MM.1S (cell line): Measurements from ENCODE around the gene NPC2.

Source experiments
- DNase-seq: peaks from one replicate; pipeline ENCODE4 v3.0.0-alpha.2; 2015
- H2AFZ ChIP-seq: fragments of 300-600 bp; sonication (generic); 2 replicates; pipeline ENCODE4 v1.6.0; 2016; ENCODE audit warnings: antibody characterized with exemption, low read length
- H3F3A ChIP-seq: fragments of 300-600 bp; sonication (generic); 2 replicates; pipeline ENCODE4 v1.6.1; 2016; ENCODE audit warnings: mild to moderate bottlenecking, antibody characterized with exemption, low read length, moderate library complexity, mixed read lengths; ENCODE audit not compliant: insufficient read depth
- H3K27ac ChIP-seq: fragments of 300-600 bp; sonication (generic); 2 replicates; pipeline ENCODE4 v1.5.1; 2016; ENCODE audit warnings: mild to moderate bottlenecking, low read length
- H3K27me3 ChIP-seq: fragments of 300-600 bp; sonication (generic); replicated peaks from 2 replicates; pipeline ENCODE4 v1.6.0; 2016; ENCODE audit warnings: low read length; ENCODE audit not compliant: insufficient read depth
- H3K36me3 ChIP-seq: fragments of 300-600 bp; sonication (generic); replicated peaks from 2 replicates; pipeline ENCODE4 v1.6.1; 2016; ENCODE audit warnings: mild to moderate bottlenecking, low read length, mixed read lengths; ENCODE audit not compliant: insufficient read depth
- H3K4me1 ChIP-seq: fragments of 300-600 bp; sonication (generic); 2 replicates; pipeline ENCODE4 v1.6.1; 2016; ENCODE audit warnings: low read length, mixed read lengths
- H3K4me2 ChIP-seq: fragments of 300-600 bp; sonication (generic); 2 replicates; pipeline ENCODE4 v1.6.0; 2016; ENCODE audit warnings: low read depth, low read length
- H3K4me3 ChIP-seq: fragments of 300-600 bp; sonication (generic); 2 replicates; pipeline ENCODE4 v1.5.1; 2016; ENCODE audit warnings: low read length, mixed read lengths
- H3K79me2 ChIP-seq: fragments of 300-600 bp; sonication (generic); 2 replicates; pipeline ENCODE4 v1.6.1; 2016; ENCODE audit warnings: mixed run types, low read length, mixed read lengths
- H3K9ac ChIP-seq: fragments of 300-600 bp; sonication (generic); 2 replicates; pipeline ENCODE4 v1.6.1; 2016; ENCODE audit warnings: low read length, mixed read lengths
- H3K9me2 ChIP-seq: fragments of 300-600 bp; sonication (generic); replicated peaks from 2 replicates; pipeline ENCODE4 v1.6.1; 2016; ENCODE audit warnings: mild to moderate bottlenecking, low read length, mixed read lengths; ENCODE audit not compliant: insufficient read depth
- H3K9me3 ChIP-seq: fragments of 300-600 bp; sonication (generic); replicated peaks from 2 replicates; pipeline ENCODE4 v1.6.1; 2016; ENCODE audit warnings: mild to moderate bottlenecking, low read length, mixed read lengths; ENCODE audit not compliant: insufficient read depth
- H4K20me1 ChIP-seq: fragments of 300-600 bp; sonication (generic); 2 replicates; pipeline ENCODE4 v1.6.1; 2016; ENCODE audit warnings: mild to moderate bottlenecking, low read length, moderate library complexity, mixed read lengths; ENCODE audit not compliant: insufficient read depth
- EZH2 ChIP-seq: fragments of 300-600 bp; sonication (generic); optimal IDR thresholded peaks from 2 replicates; pipeline ENCODE3; 2017; ENCODE audit warnings: low read depth, mild to moderate bottlenecking, antibody characterized with exemption, low read length, mixed read lengths
- EZH2phosphoT487 ChIP-seq: fragments of 300-600 bp; sonication (generic); IDR thresholded peaks from 2 replicates; pipeline ENCODE4 v1.6.1; 2018; ENCODE audit warnings: antibody characterized with exemption, low read length
- TF ChIP-seq, protein P1 (sequence below): fragments of 300-600 bp; sonication (generic); IDR thresholded peaks from 2 replicates; pipeline ENCODE4 v1.5.1; 2016; ENCODE audit warnings: antibody characterized with exemption, low read length, mixed read lengths

Gene NPC2

DNA sequence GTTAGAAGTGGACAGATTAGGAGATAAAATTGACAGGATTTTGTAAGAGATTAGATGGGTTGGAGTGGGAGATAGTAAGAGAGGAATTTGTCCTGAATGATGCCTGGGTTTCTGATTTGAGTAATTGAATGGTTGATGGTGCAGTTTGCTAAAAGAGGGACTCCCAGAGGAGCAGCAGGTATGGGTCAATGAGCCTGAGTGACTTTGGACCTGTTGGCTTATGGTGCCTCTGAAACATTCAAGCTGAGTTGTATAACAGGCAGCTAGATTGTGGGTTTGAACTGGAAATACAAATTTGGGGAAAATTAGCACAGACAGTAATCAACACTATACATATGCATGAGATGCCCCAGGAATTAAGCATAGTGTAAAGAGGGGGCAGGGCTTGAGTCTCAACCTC lies 50.3 kb downstream of the NPC2 start:
- Histone ChIP-seq H2AFZ (no peak overlapping the region), H3K4me2 (no peak overlapping the region), H3K27ac (no peak overlapping the region), H3K9ac (no peak overlapping the region), H3K27me3 (no peaks in the 10 kb centered on the region), H3F3A (no peaks in the 10 kb centered on the region), H3K79me2 (no peaks in the 10 kb centered on the region), H3K4me1 (no peaks in the 10 kb centered on the region), H4K20me1 (no peaks in the 10 kb centered on the region), H3K9me3 (no peaks in the 10 kb centered on the region), H3K4me3 (no peak overlapping the region), H3K36me3 (no peaks in the 10 kb centered on the region), H3K9me2 (no peaks in the 10 kb centered on the region)
- TF ChIP-seq, protein P1, sequence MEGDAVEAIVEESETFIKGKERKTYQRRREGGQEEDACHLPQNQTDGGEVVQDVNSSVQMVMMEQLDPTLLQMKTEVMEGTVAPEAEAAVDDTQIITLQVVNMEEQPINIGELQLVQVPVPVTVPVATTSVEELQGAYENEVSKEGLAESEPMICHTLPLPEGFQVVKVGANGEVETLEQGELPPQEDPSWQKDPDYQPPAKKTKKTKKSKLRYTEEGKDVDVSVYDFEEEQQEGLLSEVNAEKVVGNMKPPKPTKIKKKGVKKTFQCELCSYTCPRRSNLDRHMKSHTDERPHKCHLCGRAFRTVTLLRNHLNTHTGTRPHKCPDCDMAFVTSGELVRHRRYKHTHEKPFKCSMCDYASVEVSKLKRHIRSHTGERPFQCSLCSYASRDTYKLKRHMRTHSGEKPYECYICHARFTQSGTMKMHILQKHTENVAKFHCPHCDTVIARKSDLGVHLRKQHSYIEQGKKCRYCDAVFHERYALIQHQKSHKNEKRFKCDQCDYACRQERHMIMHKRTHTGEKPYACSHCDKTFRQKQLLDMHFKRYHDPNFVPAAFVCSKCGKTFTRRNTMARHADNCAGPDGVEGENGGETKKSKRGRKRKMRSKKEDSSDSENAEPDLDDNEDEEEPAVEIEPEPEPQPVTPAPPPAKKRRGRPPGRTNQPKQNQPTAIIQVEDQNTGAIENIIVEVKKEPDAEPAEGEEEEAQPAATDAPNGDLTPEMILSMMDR: no peak
- no peak for TF ChIP-seq EZH2phosphoT487
- no peak for TF ChIP-seq EZH2
- DNase-seq: no peak

DNA sequence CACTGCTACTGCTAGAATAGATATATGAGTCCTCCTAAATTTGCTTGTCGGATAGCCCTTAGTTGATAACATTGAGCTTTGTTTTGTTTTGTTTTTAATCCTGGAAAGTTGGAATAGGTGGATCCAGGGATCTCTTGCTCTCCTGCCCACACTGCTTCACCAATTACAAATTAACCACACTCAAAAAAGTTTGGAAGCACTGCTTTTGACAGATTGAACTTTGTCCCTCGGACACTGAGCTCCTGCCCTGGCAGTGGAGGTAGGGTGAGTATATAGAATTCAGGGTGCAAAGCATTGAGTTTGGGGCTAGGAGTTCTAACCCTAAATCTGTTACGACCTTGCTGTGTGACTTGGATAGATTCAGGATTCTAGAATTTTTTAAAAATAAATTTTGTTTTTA lies 52.0 kb downstream of the NPC2 start:
- Histone ChIP-seq H3K27ac (no peak overlapping the region), H4K20me1 (no peaks in the 10 kb centered on the region), H3F3A (no peaks in the 10 kb centered on the region), H2AFZ (no peak overlapping the region), H3K27me3 (no peaks in the 10 kb centered on the region), H3K9me2 (no peaks in the 10 kb centered on the region), H3K79me2 (no peaks in the 10 kb centered on the region), H3K4me1 (no peaks in the 10 kb centered on the region), H3K4me3 (no peak overlapping the region), H3K9ac (no peak overlapping the region), H3K4me2 (no peak overlapping the region), H3K36me3 (no peaks in the 10 kb centered on the region), H3K9me3 (no peaks in the 10 kb centered on the region)
- DNase-seq: no peak
- TF ChIP-seq, protein P1: no peak
- TF ChIP-seq EZH2phosphoT487 (no peak), EZH2 (no peak)

GRCh38 chr14:74438351-74438915 lies 54.7 kb downstream of the NPC2 start:
- no peak for DNase-seq
- no peak overlapping the region for H3K4me3 ChIP-seq
- H4K20me1 ChIP-seq: no peaks in the 10 kb centered on the region
- no peak overlapping the region for H2AFZ ChIP-seq
- no peak overlapping the region for H3K27ac ChIP-seq
- H3K27me3 ChIP-seq: no peaks in the 10 kb centered on the region
- no peaks in the 10 kb centered on the region for H3K9me3 ChIP-seq
- H3K9ac ChIP-seq: no peak overlapping the region
- H3K4me2 ChIP-seq: no peak overlapping the region
- H3K36me3 ChIP-seq: no peaks in the 10 kb centered on the region
- no peaks in the 10 kb centered on the region for H3K9me2 ChIP-seq
- H3K4me1 ChIP-seq: no peaks in the 10 kb centered on the region
- no peaks in the 10 kb centered on the region for H3K79me2 ChIP-seq
- no peaks in the 10 kb centered on the region for H3F3A ChIP-seq
- TF ChIP-seq EZH2phosphoT487 (no peak), EZH2 (no peak)
- TF ChIP-seq, protein P1: no peak
